ENCODE results near the gene PLPP6.
"Not testable (repeated sequence)": the region's sequence is repeated elsewhere in the genome, so short reads cannot be mapped to it uniquely, and the experiment has no call there.

PLPP6 gene

DNA sequence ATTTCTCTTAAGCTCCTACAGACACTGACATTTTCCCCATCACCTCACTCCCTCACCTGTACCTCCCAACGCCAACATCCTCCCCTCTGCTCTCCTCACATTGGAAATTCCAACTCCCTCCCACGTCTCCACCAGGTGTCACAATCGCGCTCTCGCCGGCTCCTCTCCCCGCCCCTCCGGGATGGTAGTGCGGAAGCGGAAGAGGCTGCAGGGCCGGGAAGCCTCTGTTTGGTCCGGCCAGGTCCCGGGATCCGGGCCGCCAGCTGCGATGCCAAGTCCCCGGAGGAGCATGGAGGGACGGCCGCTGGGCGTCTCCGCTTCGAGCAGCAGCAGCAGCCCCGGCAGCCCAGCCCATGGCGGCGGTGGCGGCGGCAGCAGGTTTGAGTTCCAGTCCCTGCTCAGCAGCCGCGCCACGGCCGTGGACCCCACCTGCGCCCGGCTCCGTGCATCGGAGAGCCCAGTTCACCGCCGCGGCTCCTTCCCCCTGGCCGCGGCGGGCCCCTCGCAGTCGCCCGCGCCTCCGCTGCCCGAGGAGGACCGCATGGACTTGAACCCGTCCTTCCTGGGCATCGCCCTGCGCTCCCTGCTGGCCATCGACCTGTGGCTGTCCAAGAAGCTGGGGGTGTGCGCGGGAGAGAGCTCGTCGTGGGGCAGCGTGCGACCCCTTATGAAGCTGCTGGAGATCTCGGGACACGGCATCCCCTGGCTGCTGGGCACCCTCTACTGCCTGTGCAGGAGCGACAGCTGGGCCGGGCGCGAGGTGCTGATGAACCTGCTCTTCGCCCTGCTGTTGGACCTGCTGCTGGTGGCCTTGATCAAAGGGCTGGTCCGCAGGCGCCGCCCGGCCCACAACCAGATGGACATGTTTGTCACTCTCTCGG lies at the start of gene PLPP6:
TSS of gene PLPP6 (plus strand) at position 187 of the 881 bp plus-strand sequence. CDS start at position 269, 82 bp downstream.
- peak; percentile 94 for DNase-seq (ENCODE audit: low spot score)

- no peak for DNase-seq (ENCODE audit: low spot score)
Observed at GRCh38 chr9:4614627-4615026, 47.5 kb upstream of the PLPP6 start.

- DNase-seq (ENCODE audit: low spot score), result no peak
Observed at GRCh38 chr9:4615251-4615650, 46.8 kb upstream of the PLPP6 start.

DNA sequence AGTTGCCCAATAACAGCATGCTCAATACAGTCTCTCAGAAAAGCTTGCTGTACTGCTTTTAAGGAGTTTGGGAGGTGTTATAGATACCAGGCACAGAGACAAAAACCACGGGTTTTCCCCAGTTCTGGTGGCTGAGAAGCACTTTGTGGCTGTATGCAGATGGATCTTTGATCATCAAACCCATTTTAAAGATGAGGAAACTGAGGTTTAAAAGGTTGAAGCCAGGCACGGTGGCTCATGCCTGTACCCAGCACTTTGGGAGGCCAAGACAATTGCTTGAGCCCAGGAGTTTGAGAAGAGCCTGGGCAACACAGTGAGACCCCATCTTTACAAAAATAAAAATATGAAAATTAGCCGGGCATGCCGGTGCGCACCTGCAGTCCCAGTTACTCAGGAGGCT lies 46.3 kb upstream of the PLPP6 start:
- DNase-seq (ENCODE audit: low spot score), result no peak

DNA sequence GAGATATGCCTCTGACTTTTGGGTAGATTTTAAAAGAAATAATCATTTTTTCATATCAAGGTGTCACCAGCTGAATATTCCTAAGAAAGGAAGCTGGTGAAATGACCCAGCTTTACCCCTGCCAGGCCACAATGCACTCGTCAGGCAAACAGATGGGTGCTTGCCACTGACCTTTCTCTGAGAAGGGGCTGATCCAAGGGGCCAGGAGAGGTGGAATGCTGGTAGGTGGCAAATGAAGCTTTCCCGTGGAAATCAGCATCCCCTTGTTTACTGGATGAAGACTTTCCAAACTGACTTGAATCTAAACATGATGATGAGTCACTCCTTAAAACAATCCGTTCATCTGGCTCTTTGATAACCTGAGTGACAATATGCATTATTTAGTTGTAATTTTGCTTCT lies 44.3 kb upstream of the PLPP6 start:
- no peak for DNase-seq (ENCODE audit: low spot score)

DNA sequence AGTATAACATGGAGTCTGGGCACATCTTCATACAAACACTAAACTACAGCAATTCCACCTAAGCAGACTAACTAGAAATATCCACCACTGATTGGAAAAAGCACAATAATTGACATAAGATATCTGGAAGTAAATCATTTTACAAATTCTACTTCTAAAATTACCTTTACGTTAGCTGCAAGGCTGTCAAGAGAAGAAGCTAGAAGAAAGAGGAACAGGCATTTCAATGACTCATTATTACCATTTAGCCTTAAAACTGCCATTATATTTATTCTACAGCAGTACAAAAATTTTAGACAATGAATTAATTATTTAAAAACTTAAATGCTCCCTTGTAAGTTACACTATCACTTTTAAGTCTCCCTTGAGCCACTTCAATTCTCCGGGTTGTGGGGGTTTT lies 43.4 kb upstream of the PLPP6 start:
- DNase-seq (ENCODE audit: low spot score), result no peak

DNA sequence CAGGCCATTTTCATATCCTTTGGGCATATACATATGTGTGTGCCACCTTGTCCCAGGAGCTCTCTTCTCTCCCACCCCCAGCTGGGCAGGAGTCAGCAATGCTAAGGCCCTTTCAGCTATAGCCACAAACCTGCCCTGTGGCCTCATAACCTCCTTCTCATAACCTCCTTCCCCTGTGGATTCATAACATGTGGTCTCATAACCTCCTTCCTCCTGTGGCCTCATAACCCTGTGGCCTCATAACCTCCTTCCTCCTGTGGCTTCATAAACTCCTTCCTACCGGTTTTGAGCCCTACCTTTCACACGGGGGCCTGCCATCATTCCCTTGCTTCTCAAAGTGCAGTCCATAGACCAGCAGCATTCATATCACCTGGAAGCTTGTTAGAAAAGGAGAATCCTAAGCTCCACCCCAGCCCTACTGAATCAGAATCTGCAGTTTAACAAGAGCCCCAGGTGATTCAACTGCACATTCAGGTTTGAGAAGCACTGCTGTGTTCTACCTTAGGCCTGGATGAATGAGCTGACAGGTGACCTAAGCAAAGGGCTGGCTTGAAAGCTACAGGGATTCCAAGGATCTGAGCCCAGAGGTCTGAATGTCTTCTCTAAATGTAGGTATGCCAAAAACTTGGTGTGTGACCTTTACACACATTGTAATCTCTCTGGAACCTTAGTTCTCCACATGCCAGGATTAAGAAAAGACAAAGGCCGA lies 41.9 kb upstream of the PLPP6 start:
- DNase-seq (ENCODE audit: low spot score), result no peak

GRCh38 chr9:4620881-4621555 lies 41.1 kb upstream of the PLPP6 start:
- peak; percentile 23 for DNase-seq (ENCODE audit: low spot score)

DNA sequence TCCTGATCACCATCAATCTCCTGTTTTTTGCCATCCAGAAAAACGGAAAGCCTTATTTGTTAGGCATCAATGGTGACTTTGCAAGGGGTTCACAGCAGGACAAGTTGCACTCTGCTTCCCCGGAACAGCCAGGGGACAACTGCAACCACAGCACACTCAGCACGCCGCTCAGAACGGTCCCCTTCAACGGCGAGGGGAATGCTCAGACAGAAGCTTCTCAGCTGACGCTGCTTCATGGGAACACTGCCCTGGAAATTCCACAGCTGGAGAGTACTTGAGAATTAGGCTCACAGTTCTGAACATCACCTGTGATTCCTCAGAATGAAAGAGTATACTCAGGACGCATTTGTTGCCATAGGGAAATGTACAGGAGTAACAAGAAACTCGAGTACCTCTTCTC lies 40.1 kb upstream of the PLPP6 start:
- DNase-seq (ENCODE audit: low spot score), result no peak

- DNase-seq (ENCODE audit: low spot score), result no peak
Observed at GRCh38 chr9:4630836-4631235, 31.3 kb upstream of the PLPP6 start.

GRCh38 chr9:4638968-4639367 lies 23.1 kb upstream of the PLPP6 start:
- no peak for DNase-seq (ENCODE audit: low spot score)

DNA sequence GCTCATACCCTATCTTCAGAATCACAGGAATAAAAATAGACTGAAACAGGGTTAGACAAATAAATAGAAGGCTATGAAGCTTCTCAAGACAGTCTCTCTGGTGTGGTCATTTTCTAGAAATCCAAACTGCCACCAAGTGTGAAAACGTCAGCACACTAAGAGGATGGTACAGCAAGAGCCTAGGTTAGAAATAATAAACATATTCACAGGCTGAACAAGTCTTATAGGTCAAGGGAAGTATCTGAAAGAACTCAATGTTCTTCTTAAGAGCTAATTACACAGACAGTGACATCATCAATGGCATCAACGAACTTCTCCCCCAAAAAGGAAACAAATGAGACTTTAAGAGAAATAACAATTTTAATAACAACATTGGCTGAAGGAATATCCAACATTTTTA lies 22.7 kb upstream of the PLPP6 start:
- no peak for DNase-seq (ENCODE audit: low spot score)

GRCh38 chr9:4640027-4640426 lies 22.1 kb upstream of the PLPP6 start:
- peak; percentile 49 for DNase-seq (ENCODE audit: low spot score)

DNA sequence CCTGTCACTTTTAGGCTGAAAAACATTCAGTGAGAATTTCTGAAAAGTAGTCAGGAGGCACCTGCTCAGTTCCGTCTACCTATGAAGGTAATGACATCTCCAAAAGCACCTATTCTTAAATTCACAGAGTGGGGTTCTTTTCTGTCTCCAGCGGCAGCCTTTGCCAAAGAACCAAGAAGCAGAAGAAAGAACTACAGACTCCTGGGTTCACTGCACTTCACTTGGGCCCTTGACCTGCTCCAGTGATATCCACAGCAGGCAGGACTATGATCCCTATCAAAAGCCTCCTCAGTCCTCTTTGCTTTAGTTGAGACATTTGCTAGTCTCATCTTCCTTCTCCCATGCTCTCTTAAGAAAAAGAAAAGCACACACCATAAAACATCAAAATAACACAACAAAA lies 19.7 kb upstream of the PLPP6 start:
- no peak for DNase-seq (ENCODE audit: low spot score)

DNA sequence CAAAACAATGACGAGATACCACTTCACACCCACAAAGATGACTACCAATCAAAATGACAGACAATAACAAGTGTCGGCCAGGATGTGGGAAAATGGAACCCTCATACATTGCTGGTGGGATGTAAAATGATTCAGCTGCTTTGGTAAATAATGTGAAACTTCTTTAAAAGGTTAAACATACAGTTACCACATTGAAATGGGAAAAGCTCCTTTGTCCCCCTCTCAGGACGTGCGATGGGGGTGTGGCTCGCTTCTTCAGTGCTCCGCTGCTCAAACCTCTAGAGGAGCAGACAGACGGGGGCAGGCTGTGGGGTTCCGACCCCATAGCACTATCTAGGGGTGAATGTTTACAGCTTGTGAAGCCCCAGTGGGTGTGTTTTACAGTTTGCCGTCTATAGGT lies 8.0 kb upstream of the PLPP6 start:
- DNase-seq (ENCODE audit: low spot score), result no peak

GRCh38 chr9:4654538-4654937 lies 7.6 kb upstream of the PLPP6 start:
- DNase-seq (ENCODE audit: low spot score), result no peak

- DNase-seq (ENCODE audit: low spot score), result not testable (repeated sequence)
Observed at GRCh38 chr9:4656196-4656595, 5.9 kb upstream of the PLPP6 start.

DNA sequence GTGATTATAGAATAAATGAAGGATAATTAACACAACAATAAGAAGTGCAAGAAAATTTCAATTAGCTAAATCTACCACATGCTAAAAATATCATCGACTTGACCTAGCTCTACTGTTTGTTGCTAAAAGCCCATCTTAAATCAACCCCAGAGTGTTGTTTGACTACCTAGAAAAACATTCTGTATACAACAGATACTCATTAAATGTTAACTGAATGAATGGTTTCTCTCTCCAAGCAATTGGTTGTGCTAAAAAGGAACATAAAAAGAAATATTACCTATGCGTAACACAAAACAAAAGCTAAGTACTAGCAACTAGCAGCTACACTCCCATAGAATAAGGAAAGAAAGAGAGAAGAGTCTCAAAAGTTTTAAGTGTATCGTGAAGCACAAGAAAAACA lies 5.5 kb upstream of the PLPP6 start:
- DNase-seq (ENCODE audit: low spot score), result no peak

GRCh38 chr9:4657426-4658159 lies 4.5 kb upstream of the PLPP6 start:
- DNase-seq (ENCODE audit: low spot score), result no peak

GRCh38 chr9:4660665-4661064 lies 1.4 kb upstream of the PLPP6 start:
- not testable (repeated sequence) for DNase-seq (ENCODE audit: low spot score)

GRCh38 chr9:4661165-4661564 lies 929 bp upstream of the PLPP6 start:
- peak; percentile 53 for DNase-seq (ENCODE audit: low spot score)

- no peak for DNase-seq (ENCODE audit: low spot score)
Observed at GRCh38 chr9:4661611-4662010, 483 bp upstream of the PLPP6 start.

Data from kidney tubule cell (primary cell).